HG02678 (cell line): ENCODE data around the gene ZFAND3.

Experiments
- ATAC-seq: cut with Tn5 transposase; IDR thresholded peaks from one replicate; pipeline ENCODE4 v1.9.1; 2021; ENCODE audit warnings: mild to moderate bottlenecking, moderate library complexity; ENCODE audit not compliant: unreplicated experiment

Gene ZFAND3

GRCh38 chr6:38144365-38144945, 324.9 kb downstream of the ZFAND3 start:
- ATAC-seq, result no peak

GRCh38 chr6:38146021-38146733, 326.6 kb downstream of the ZFAND3 start:
- no peak for ATAC-seq

GRCh38 chr6:38146734-38147027, 327.2 kb downstream of the ZFAND3 start:
- ATAC-seq, result no peak

DNA sequence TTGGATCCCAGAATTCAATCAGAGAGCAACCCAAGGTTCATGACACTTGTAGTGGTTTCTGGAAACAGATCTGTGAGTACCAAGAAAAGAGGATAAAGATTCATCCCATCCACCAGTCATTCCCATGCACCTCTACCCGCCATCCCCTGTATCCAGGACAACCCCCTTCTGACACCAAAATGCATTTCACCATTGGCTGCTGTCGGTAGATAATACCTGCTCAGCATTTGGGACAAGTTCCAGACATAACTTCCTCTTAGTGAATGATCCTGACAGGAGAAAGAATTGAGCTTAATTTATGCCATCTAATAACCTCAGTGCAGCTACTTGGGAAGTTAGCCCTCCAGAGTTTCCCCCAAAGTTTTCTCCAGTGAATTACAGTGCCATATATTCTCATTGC, 329.1 kb downstream of the ZFAND3 start:
- ATAC-seq, result no peak

DNA sequence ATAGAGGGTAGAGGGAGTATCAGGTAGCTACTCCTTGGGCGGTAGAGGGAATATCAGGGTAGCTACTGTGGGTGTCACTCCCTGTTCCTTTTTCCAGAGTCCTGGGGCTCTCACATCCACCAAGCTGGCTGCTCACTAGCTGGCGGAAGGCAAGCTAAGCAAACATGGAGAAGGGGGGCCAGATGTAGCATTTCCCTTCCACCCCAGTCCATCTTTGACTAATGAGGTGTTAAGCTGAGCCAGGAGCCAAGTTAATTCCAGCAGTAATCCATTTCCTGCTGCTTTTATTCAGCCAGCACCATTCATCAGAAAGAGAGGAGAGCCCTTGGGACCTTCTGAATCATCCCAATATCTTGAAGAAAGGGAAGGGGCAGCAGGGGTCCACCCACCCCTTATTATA, 330.0 kb downstream of the ZFAND3 start:
- ATAC-seq, result no peak

- no peak for ATAC-seq
These were observed 330.5 kb downstream of the ZFAND3 start for GRCh38 chr6:38150021-38150420.

GRCh38 chr6:38150681-38151296, 331.3 kb downstream of the ZFAND3 start:
- no peak for ATAC-seq

GRCh38 chr6:38151580-38152500, 332.3 kb downstream of the ZFAND3 start:
- ATAC-seq, result no peak

DNA sequence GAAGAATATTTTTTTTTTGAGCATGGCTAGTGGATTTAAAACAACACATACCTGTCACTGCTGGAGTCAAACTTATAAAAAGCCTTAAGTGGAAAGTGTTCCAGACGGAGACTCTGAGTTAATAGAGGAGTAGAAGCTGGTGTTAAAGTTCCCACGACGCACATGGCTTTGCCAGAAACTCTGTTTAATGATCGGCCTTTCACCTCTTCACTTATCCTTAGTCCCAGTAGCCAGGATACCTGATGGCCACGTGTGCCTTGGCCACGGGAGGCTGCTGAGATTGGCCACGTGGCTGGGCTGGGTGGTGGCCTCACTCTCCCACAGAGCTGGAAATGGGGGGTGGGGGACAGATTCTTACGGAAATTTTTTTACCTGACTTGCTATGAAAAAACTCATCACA, 333.1 kb downstream of the ZFAND3 start:
- ATAC-seq, result no peak

DNA sequence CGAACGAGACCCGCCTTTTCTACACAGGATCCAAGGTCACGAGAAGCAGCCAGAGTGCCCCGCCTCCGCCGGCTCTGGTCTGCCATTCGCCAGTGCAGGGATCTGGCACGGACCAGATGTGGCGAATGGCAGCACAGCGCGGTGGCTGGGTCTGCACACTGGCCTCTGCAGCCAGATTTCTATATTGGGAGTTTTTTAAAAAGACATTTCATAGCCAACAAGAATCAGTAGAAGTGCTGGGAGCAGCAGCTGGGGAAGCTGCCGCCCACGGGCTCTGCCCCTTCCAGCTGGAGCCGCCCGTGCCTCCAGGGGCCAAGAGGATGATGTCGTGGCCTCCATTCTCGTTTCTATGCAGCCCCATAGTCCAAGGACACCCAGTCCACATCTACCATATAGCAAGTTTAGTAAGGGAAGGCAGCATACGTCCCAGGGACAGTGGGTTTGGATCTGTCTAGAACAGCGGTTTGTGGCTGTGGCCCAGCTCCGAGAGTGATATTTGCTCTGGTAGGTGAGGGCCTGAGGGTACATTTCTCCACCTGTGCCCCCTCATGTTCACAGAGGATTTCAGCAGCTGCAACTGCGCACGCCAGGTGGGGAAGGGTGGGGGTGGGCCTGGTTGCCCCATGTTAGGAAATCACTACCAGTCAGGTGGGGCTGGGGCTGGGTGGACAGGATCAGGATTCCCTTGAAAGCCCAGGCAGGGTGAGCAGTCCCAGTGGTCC, 333.7 kb downstream of the ZFAND3 start:
- ATAC-seq, result no peak

DNA sequence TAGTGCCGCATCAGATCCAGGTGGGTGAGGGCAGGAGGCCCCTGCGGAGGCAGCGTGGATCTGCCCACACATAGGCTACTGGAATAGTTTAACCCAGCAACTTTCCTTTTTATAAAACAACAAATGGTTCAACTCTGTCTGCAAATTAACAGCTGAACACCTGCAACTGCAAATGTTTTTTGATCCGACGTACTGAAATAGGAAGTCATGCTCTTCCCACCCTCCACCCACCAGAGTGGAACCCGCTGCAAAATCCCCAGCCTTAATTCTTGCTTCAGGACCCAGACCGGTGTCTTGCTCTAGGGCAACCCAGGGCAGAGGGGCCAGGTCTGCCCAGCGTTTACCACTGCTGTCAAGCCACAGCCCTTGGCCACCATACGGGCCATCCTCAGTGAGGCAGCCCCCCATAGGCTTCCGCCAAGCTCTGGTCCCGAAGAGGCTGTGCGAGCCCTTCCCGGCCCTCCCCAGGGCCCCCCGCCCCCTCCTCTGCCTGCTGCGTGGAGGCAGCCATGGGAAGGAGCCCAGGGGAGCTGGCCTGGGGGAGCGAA, 334.3 kb downstream of the ZFAND3 start:
- ATAC-seq, result no peak

GRCh38 chr6:38154731-38155130, 335.2 kb downstream of the ZFAND3 start:
- ATAC-seq, result no peak

DNA sequence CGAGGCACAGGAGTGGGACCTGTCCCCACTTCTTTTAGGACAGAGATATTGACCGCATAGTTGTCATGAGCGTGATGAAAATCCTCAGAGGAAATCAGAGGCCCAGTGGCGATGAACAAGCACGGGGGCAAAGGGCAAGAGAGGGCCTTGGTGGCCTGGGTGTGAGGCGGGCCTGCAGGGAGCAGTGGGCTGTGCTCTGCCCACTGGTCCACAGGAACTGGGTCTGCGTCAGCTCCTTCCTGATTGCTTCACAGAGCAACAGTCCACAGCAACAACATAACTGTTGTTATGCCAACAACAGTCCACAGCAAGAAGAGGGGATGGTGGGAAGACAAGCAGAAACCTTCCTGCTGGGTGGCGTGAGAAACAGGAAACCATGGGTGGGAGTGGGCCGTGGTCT, 335.6 kb downstream of the ZFAND3 start:
- ATAC-seq, result no peak

GRCh38 chr6:38155621-38156204, 336.2 kb downstream of the ZFAND3 start:
- no peak for ATAC-seq

DNA sequence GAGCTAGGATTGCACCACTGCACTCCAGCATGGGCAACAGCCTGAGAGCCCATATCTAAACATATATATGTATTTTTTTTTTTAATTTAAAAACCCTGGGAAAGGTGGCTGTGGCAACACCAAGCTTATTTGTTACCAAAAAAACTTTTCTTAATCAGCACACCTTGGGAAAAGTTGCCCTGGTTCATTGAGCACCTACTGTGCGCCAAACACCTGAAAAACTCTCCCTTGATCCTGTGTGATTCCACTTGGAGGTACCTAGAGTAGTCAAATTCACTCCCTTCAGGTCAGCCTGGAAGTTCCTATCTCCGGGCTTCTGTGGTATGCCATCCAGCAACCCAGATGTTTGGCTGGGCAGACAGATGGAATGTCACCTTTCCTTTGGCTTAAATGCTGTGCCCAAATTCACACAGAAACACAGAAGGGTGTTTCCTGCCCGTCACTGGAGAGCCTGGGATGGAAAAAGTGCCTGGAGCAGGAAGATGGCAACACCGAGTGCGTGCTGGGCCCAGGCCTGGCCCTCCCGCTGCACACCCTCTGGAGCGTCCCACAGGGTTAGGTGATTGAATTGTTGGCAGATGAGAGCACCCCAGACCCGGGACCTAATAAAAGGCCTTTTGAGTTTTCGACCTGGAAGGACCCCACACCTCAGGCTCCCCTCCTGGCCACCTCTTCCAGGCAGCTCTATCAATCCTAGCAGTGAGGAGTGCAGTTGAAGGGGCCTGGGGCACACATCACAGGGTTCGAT, 337.5 kb downstream of the ZFAND3 start:
- ATAC-seq, result no peak

DNA sequence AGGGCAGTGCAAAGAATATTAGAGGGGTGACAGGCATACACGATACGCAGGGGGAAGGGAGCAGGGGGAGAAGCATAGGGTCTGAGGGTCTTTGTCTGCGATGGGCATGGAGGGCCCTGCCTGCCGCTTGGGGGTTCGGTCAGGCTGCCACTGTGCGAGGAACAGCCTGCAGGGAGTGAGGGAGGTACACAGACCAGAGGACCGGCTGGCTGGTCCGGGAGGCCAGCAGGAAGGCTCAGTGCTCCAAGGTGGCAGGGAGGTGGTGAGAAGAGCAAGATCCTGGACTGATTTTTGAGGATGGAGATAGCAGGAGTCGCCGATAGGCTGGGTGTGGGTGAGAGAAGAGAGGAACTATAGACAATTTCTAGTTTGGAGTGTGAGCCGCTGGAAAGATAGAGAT, 338.4 kb downstream of the ZFAND3 start:
- no peak for ATAC-seq

- ATAC-seq, result no peak
These were observed 339.3 kb downstream of the ZFAND3 start for GRCh38 chr6:38158762-38159350.

DNA sequence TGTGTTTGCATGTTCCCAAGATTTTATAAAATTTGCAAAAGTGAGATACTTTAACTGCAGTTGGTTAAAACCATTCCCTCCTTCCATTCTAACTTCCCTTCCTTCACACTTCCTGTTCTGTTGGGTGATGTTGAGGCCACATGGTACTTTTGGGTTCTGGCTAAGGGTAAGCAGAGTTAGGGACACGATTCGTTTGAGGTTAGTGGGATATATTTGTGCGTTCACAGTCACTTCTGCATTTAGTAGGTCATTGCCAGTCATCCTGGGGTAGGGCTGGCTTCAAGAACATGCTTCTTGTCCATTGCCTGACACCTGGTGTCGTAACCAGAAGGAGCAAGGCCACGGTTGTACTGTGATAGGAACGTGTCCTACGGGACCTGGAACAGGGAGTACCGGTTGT, 340.1 kb downstream of the ZFAND3 start:
- no peak for ATAC-seq

- no peak for ATAC-seq
These were observed 341.3 kb downstream of the ZFAND3 start for GRCh38 chr6:38160831-38161230.
